ENCODE measurements around the gene STARD5.

The STARD5 gene

DNA sequence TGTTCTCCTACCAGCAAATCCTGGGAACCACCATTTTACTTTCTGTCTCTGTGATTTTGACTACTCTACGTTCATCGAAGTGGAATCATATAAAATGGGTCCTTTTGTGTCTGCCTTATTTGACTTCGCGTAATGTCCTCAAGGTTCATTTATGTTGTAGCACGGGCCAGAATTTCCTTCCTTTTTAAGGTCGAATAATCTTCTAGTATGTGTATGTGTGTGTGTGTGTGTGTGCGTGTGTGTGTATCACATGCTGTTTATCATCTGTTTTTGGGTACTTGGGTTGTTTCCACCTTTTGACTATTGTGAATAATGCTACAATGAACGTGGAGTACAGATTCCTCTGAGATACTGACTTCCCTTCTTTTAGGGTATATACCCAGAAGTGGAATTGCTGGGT lies 35.3 kb downstream of the STARD5 start:
- DNase-seq: no peak

DNA sequence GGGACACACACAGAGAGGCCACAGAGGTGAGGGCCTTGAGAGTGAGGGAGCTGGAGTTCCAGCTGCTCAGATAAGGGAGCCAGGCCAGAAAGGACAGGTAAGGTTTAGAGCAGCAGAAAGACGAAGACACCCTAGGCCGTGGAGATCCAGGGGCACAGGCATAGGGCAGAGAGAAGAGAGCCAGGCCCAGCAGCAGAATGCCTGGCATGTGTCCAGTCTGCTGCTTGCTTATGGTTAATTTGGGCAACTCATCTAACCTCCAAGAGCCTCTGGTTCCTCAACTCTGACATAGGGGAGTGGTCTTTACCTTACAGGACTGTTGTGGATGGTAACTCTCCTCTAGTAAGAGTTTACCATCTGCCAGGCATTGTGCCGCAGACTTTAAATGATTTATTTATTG lies 35.9 kb downstream of the STARD5 start:
- DNase-seq: no peak

GRCh38 chr15:81286621-81287121 lies 37.3 kb downstream of the STARD5 start:
- no peak for DNase-seq

- DNase-seq: no peak
These were observed 38.5 kb downstream of the STARD5 start for GRCh38 chr15:81285461-81285860.

- no peak for DNase-seq
These were observed 39.5 kb downstream of the STARD5 start for GRCh38 chr15:81284256-81285031.

DNA sequence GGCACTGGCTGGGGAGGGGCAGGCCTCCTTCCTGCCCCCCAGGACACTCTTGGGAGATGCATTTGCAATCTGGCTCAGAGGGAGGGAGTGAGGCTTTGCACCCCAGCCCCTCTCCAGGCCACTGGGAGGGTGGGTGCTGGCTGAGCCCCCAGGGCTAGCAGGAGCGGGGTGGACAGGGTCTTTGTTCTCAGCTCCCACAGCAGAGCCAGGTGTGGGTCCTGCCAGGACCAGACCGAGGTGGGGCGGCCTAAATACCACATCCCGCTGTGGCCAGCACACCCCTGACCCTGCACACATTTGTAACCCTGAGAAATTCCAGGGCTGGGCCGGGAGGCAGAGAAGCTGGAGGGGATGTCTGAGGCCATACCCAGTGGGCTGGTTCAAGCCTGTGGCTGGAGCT lies 41.0 kb downstream of the STARD5 start:
- no peak for DNase-seq

DNA sequence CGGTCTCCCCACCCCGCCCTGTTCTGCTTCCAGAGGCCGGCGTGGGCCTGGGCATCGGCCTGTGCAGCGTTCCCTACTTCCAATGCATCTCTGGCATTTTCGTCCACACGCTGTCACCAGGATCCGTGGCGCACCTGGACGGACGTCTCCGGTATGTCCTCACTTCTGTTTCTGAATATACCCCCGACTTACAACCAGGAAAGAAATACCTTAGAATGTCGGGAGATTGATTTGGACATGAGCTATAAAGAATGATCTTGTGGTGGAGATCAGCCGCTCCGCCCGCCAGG lies 41.4 kb downstream of the STARD5 start:
- no peak for DNase-seq

GRCh38 chr15:81281766-81282605 lies 42.0 kb downstream of the STARD5 start:
- no peak for DNase-seq

GRCh38 chr15:81281456-81281735 lies 42.5 kb downstream of the STARD5 start:
- no peak for DNase-seq

DNA sequence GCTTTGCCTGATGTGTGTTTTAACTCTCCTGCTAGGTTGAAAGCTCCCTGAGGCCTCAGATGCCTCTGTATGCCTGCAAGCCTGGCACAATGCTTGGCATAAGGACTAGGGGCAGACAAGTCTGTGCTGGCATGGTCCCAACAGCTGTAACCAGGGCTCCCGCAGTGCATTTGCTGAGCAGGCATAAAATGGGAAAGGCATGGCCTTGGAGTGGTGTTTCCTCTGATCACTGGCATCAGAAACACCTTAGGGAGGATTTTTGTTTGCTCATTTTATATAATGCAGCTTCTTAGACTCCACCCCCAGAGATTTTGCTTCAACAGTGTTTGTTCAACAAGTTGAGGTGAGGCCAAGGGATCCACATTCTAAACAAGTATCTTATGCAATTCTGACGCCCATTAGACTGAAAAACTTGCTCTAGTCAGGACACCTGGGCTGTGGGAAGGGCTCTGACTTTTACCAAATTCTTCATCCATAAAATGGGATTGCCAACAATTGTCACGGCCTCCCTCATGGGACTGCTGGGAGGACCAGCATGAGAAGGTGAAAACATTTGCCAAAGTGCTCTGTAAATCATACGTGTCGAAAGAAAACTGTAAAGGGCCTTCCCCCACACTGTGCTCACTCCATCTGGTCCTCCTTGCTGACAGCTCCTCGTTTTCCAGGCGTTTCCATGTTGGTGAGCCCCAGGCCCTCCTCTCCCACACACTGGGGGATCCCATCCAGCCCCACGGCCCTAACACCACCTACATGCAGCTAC lies 43.1 kb downstream of the STARD5 start:
- no peak for DNase-seq

- DNase-seq: no peak
These were observed 44.1 kb downstream of the STARD5 start for GRCh38 chr15:81279621-81280485.

DNA sequence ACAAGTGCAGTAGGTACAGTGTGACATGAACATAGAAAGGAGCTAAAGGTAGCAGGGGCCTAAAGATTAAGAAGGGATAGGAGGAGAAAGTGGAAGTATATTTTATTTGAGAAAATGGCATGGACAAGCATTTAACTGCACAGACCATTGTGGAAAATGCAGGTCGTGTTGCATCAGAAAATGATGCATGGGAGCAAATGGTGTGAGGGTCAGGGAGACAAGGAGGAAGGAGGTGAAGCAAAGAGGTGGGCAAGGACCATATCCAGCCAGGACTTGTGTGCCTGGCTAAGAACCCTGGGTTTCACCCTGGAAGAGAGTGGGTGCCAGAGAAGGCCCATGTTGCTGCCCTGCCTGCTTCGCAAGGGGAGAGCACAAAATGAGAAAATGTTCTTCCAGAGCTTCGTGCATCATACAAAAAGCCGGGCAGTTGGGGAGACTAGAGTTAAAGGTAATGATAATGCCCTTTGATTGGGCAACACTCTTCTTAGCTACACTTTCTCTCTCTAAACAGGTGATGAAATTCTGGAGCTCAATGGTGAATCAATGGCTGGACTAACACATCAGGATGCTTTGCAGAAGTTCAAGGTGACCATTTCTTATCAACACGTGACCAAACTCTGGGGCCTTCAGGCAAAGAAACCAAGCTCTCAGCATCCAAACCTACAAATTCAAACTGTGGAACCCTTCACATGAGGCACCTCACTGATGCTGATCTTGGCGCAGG lies 45.5 kb downstream of the STARD5 start:
- no peak for DNase-seq

GRCh38 chr15:81277851-81278250 lies 46.1 kb downstream of the STARD5 start:
- no peak for DNase-seq

DNA sequence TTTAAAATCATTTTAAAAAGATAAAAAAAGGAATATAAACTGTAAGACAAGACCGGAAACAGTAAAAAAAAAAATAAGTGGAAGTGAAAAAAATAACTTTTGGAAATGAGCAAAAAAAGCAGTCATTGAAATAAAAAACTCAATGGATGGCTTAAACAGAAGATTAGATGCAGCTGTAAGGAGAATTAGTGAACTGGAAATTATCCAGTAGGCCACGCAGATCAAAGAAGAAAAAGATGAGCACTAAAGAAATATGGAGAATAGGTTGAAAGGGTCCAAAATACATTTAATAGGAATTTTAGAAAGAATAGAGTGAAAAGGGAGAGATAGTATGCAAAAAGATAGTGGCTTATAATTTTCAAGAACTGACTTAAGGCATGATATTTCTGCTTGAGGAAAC lies 47.0 kb downstream of the STARD5 start:
- DNase-seq: no peak

DNA sequence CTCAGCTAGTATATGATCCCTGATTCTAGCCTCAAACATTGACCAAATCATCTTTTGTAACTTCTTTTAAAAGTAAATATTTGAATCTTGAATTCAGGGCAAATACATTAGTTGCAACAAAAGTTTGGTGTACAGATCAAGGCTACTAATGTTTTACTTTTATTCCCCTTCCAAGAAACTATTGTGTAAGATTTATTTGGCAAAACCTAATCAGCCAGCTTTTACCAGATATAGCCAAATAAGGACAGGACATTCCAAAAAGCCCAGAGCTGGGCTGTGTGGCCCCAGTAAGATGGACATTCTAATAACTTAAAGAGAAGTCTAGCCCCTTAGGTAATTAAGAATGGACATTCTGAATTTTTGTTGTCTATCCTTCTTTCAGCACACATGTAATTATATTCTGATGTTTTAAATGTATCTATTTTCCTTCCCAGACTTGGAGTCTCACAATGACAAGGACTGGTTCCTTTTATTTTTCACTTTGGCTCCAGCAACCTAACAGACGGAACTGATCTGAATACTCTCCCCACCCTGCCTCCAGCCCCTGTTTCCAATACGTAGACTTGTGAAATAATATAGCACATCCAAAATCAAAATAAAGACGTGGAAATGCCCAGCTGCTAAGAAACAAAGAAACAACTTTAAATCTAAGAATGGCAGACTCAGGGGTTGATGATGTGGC lies 48.1 kb downstream of the STARD5 start:
- no peak for DNase-seq

GRCh38 chr15:81274931-81275707 lies 48.8 kb downstream of the STARD5 start:
- DNase-seq: no peak

- no peak for DNase-seq
These were observed 49.7 kb downstream of the STARD5 start for GRCh38 chr15:81274255-81274654.

DNA sequence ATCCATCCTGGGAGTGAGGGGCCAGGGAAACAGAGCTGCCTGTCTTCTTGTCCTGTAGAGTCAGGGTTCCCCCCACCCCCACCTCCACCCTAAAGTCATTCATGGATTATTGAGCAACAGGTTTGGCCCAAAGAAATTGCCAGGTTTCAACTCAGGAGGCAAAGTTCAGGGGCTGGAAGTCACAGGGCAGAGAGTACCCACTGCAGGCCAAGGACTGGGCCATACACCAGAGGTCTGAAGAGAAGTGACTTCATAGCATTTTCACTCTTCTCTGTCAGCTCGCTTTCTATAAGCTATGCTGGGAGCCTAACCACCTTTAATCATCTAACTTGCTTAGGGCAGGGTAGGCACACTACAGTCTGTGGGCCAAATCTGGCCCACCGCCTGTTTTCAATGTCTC lies 50.1 kb downstream of the STARD5 start:
- no peak for DNase-seq

GRCh38 chr15:81273200-81273599 lies 50.7 kb downstream of the STARD5 start:
- no peak for DNase-seq

DNA sequence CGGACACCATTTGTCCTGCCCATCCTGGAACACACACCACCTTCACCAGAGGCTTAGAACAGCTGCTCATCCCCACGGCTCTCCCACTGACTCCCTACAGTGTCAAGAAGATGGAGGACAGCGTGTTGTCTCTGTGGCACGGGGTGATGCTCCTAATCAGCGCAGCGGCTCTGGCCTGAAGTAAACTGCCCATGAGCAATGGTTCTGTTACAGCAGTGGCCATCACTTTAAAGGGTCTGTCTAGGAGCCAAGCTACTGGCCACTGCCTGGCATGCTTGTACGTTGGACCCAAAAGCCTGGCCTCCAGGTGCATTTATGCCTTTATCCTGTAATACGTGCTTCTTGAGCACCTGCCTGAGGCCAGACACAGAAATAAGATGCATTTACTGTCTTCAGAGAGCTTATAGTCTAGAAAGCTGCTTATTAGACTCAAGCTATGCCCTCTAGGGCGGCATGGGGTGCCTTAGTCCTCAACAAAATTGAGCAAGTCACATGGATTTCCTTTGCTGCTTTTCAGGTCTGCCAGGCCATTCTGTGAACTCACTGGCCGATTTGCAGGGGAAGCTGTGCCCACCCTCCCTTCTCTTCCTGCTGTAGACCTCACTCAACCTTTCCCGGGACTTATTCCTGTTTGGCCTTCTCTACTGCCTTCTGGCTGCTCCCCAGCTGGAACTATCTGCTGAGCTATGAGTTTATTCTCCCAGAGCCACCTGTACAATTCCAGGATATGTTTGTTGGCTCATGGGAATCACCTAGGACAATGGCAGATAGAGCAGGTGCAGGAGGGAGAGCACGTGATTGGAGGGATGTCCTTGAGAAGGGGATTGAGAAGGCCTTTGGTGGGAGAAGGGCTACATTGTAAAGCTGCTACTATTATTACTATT lies 51.9 kb downstream of the STARD5 start:
- DNase-seq: no peak

All from NCI-H1105 (cell line).